ENCODE measurements around the gene LIMA1.

DNA sequence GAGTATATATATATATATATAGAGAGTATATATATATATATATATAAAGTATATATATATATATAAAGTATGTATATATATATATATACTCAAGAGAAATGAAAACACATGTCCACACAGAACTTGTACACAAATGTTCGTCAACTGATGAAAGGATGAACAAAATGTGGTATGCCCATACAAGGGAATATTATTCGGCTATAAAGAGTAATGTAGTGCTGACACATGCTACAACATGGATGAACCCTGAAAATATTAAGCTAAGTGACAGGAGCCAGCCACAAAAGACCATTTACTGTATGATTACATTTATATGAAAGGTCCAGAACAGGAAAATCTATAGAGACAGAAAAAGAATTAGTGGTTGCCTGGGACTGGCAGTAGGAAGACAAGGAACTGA lies 19.5 kb downstream of the LIMA1 start:
- TF ChIP-seq HDGF (IDR thresholded peaks at IDR 0.05; ENCODE audit: borderline replicate concordance) (no peak), SP1 (IDR thresholded peaks at IDR 0.05) (no peak)

Measured in HEK293T (cell line).